Natural killer cell (primary cell): ENCODE data around the gene HOXB6. TPM values are rescaled to one million over a fixed set of nuclear protein-coding genes. Genes with fewer than 3 reads are reported as not detected.

Experiments used
- ATAC-seq, 3 donors: fragments of 150-1000 bp in 2 of 3; fragments of 200-7000 bp in 1 of 3; cut with Tn5 transposase; 1 replicate in 1 of 3; 2 replicates in 2 of 3; pipeline ENCODE4 v1.10.0; 2021; ENCODE audit warnings: mild to moderate bottlenecking in 2 of 3, moderate library complexity in 2 of 3
- DNase-seq, 2 donors: peaks; one replicate each; pipeline versions ENCODE4 v3.0.0 to v3.0.0-alpha.2; 2013 to 2021; ENCODE audit warnings: mixed read lengths in 1 of 2
- H3K27ac ChIP-seq: one replicate; pipeline ENCODE4 v1.5.1; 2013; ENCODE audit warnings: mild to moderate bottlenecking, low read length
- H3K27me3 ChIP-seq: one replicate; pipeline ENCODE4 v1.6.1; 2013; ENCODE audit warnings: low read length; ENCODE audit not compliant: control insufficient read depth, insufficient read depth
- H3K36me3 ChIP-seq: one replicate; pipeline ENCODE4 v1.6.1; 2013; ENCODE audit warnings: low read length; ENCODE audit not compliant: control insufficient read depth, insufficient read depth
- H3K4me1 ChIP-seq: one replicate; pipeline ENCODE4 v1.6.1; 2013; ENCODE audit warnings: low read length; ENCODE audit not compliant: control insufficient read depth, insufficient read depth
- H3K4me3 ChIP-seq: one replicate; pipeline ENCODE4 v1.5.1; 2013; ENCODE audit warnings: low read length
- H3K9me3 ChIP-seq: one replicate; pipeline ENCODE4 v1.6.1; 2013; ENCODE audit warnings: low read length; ENCODE audit not compliant: control insufficient read depth, insufficient read depth
- H3K27ac Mint-ChIP-seq, 2 donors: one replicate each; pipeline ENCODE4 v1.8.0; 2022; ENCODE audit warnings: mild to moderate bottlenecking in 2 of 2, mixed read lengths in 2 of 2, moderate library complexity in 1 of 2
- H3K27me3 Mint-ChIP-seq, 2 donors: one replicate each; pipeline ENCODE4 v1.8.0; 2022; ENCODE audit warnings: low read depth in 2 of 2, mixed read lengths in 2 of 2
- H3K36me3 Mint-ChIP-seq: one replicate; pipeline ENCODE4 v1.8.0; 2022; ENCODE audit warnings: mixed read lengths
- H3K4me1 Mint-ChIP-seq, 2 donors: one replicate each; pipeline ENCODE4 v1.8.0; 2022; ENCODE audit warnings: mixed read lengths in 2 of 2
- H3K4me3 Mint-ChIP-seq: one replicate; pipeline ENCODE4 v1.8.0; 2022; ENCODE audit warnings: mild to moderate bottlenecking, moderate library complexity, mixed read lengths
- H3K9me3 Mint-ChIP-seq, 2 donors: one replicate each; pipeline ENCODE4 v1.8.0; 2022; ENCODE audit warnings: mixed read lengths in 2 of 2
- CTCF ChIP-seq: fragments of 200-600 bp; IDR thresholded peaks from one replicate; pipeline ENCODE4 v1.8.0; 2022; ENCODE audit warnings: antibody characterized with exemption
- WGBS: methylation state at CpG from one replicate; pipeline ENCODE4 v1.1.7; 2013; ENCODE audit warnings: missing lambda C conversion rate; ENCODE audit not compliant: insufficient coverage; 5-methylcytosine and 5-hydroxymethylcytosine counted together
- intact Hi-C: fragments of 100-400 bp; cut with micrococcal nuclease; formaldehyde crosslinking; loops from one replicate; pipeline ENCODE4 v1.14.2; 2022
- total RNA-seq, 4 donors: library from RNA; stranded (reverse); fragments of 120-200 nt in 1 of 4; gene quantifications; one replicate each; pipeline versions ENCODE4 v1.2.3 to v1.2.4, GENCODE V29; 2013 to 2022

The HOXB6 gene
- total RNA-seq, 3 donors from 2014 or later (not counting 1 experiment from before 2014, with no cell fraction given): not detected

GRCh38 chr17:48579471-48579759, 25.4 kb downstream of the HOXB6 start:
- WGBS: 51% methylated on average over 3 of the region's 7 CpGs

DNA sequence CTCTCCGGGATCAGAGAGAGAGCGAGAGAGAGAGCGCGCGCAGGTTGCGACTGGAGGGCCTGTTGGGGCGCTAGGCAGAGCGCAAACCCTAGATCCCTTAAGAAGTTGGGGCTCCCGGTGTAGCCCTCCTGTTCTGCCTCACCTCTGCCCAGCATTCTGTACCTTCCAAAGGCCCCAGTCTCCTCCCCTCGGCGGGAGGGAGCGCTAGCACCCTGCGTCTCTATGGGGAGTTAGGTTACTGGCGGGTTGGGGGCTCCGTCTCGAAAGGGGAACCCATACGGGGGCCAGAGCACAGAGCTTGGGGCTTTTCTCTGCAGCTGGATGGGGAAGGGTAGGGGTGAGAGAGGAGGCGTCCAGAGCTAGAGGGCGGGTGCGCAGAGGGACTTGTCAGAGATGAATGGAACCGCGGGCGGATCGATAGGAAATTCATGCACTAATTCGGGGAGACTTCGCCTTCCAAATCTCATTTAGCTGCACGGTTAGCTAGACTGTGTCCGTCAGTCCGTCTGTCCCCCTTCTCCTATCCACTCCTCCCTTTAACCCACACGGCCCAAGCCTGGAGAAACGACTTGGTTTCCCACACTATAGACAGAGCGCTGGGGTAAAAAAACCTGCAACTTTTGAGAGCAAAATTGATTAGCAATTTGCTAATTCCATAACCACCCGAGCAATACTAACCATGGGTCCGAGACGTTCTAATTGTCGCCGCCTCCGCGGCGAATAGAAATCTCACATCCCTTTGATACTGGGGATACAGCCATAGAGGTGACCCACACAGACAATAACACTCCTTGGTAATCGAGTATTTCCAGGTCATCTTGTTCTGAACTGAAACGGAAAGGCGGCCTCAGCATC, 25.9 kb downstream of the HOXB6 start:
- Mint-ChIP-seq H3K27me3 (peaks cover 37 to 48% of the 10 kb centered on the region in 2 donors), H3K9me3 (no peaks in the 10 kb centered on the region), H3K4me1 (peaks cover 37 to 64% of the 10 kb centered on the region in 2 donors), H3K27ac (peak overlapping the region; percentile 86 to 89), H3K4me3 (peak overlapping the region; percentile 97), H3K36me3 (no peaks in the 10 kb centered on the region)
- intact Hi-C loops: no loop called here
- WGBS: 12% methylated on average over 43 of the region's 43 CpGs
- ATAC-seq (peak; percentile 39 to 48 (median 44)), DNase-seq (no peak)
- peak overlapping the region; percentile 81 for H3K4me3 ChIP-seq
- H3K27me3 ChIP-seq: peaks cover 35% of the 10 kb centered on the region
- H3K36me3 ChIP-seq: no peaks in the 10 kb centered on the region
- no peak for TF ChIP-seq CTCF
- H3K27ac ChIP-seq: peak overlapping the region; percentile 51
- no peaks in the 10 kb centered on the region for H3K9me3 ChIP-seq
- peaks cover 51% of the 10 kb centered on the region for H3K4me1 ChIP-seq

More at GRCh38 chr17:48579471-48579759, 25.4 kb downstream of the HOXB6 start:
- Histone ChIP-seq H3K4me1 (peaks cover 47% of the 10 kb centered on the region), H3K27ac (no peak overlapping the region), H3K4me3 (no peak overlapping the region), H3K27me3 (peaks cover 36% of the 10 kb centered on the region), H3K9me3 (no peaks in the 10 kb centered on the region), H3K36me3 (no peaks in the 10 kb centered on the region)
- H3K4me1 Mint-ChIP-seq: peaks cover 31 to 60% of the 10 kb centered on the region in 2 donors
- peak overlapping the region; percentile 86 to 89 for H3K27ac Mint-ChIP-seq
- no peak for TF ChIP-seq CTCF
- H3K27me3 Mint-ChIP-seq: peaks cover 38 to 53% of the 10 kb centered on the region in 2 donors
- intact Hi-C loops: no loop called here
- ATAC-seq (no peak), DNase-seq (peak in 1 of 2 donors; percentile 16)
- no peaks in the 10 kb centered on the region for H3K36me3 Mint-ChIP-seq
- peak overlapping the region; percentile 97 for H3K4me3 Mint-ChIP-seq
- no peaks in the 10 kb centered on the region for H3K9me3 Mint-ChIP-seq

DNA sequence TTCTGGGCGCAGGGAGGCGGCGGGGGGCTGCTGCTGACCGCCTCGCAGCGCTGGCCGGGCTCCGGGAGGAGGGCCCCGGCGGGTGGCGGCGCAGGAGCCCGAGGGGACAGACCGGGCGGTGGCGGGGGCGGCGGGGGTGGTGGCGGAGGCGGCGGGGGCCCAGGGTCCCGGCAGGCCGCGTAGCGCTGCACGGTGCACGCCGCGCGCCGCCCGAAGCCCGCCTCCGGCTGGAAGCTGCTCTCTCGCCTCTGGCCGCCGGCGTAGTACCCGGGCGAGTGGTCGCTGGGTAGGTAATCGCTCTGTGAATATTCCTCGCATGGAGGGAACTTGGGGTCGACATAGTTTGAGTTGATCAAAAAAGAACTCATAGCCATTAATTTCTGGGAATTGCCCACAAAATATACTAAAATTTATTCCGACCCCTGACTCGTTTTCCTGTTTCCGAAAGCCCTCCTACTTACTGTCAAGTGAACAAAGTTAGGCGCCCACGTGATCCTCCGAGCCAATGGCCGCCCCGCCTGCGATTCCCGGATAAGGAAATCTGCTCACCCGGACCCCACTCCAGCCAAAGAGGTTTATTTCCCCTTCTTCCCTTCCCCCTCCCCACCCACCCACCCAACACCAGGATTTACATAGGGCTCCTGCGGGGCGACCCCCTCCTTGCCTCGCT, 26.7 kb downstream of the HOXB6 start, which contains the start of gene HOXB4:
Gene HOXB4 (minus strand): TSS at position 405 of the 670 bp plus-strand sequence. CDS start 31 bp downstream, at position 374.
- no peaks in the 10 kb centered on the region for H3K9me3 ChIP-seq
- peak within 1 kb of the TSS; percentile 86 to 89 for H3K27ac Mint-ChIP-seq
- H3K4me3 Mint-ChIP-seq: peak within 1 kb of the TSS; percentile 97
- peak; percentile 67 to 85 for DNase-seq
- H3K27me3 Mint-ChIP-seq: peaks cover 30 to 42% of the 10 kb centered on the region in 2 donors
- H3K9me3 Mint-ChIP-seq: no peaks in the 10 kb centered on the region
- intact Hi-C loops: no loop called here
- peaks cover 44 to 71% of the 10 kb centered on the region in 2 donors for H3K4me1 Mint-ChIP-seq
- H3K4me1 ChIP-seq: peaks cover 59% of the 10 kb centered on the region
- peak; percentile 77 to 85 (median 84) for ATAC-seq
- H3K36me3 ChIP-seq: no peaks in the 10 kb centered on the region
- H3K27me3 ChIP-seq: peaks cover 29% of the 10 kb centered on the region
- TF ChIP-seq CTCF: no peak
- H3K27ac ChIP-seq: peak within 1 kb of the TSS; percentile 55
- peak within 1 kb of the TSS; percentile 81 for H3K4me3 ChIP-seq
- under 1% methylated on average over 58 of the region's 58 CpGs for WGBS
- H3K36me3 Mint-ChIP-seq: no peaks in the 10 kb centered on the region
